DND-41 (cell line): ENCODE measurements around the gene PCDH1.

ENCODE experiments used
- CTCF ChIP-seq: IDR thresholded peaks from 2 replicates; pipeline ENCODE4 v1.5.1; 2012; ENCODE audit warnings: borderline replicate concordance, low read length, moderate library complexity, mild to moderate bottlenecking; ENCODE audit not compliant: poor library complexity, severe bottlenecking; ENCODE audit errors: extremely low read depth
- EZH2 ChIP-seq: IDR thresholded peaks from 3 replicates; pipeline ENCODE4 v1.6.1; 2012; ENCODE audit warnings: borderline replicate concordance, low read depth, mild to moderate bottlenecking, moderate library complexity, low read length, inconsistent platforms; ENCODE audit not compliant: severe bottlenecking

GRCh38 chr5:141824717-141825116, 53.5 kb downstream of the PCDH1 start:
- TF ChIP-seq CTCF = no peak
- TF ChIP-seq EZH2 = no peak
